Neural progenitor cell (in vitro differentiated cells): ENCODE data around the gene VAV3.

ENCODE experiments used
- EZH2 ChIP-seq: fragments of 200-600 bp; sonication (generic); IDR thresholded peaks from 2 replicates; pipeline ENCODE4 v1.6.1; 2017; ENCODE audit warnings: antibody characterized with exemption, mild to moderate bottlenecking, moderate library complexity
- TF ChIP-seq, protein P1 (sequence below): fragments of 200-600 bp; sonication (generic); IDR thresholded peaks from 2 replicates; pipeline ENCODE4 v1.5.1; 2017; ENCODE audit warnings: antibody characterized with exemption, mild to moderate bottlenecking

DNA sequence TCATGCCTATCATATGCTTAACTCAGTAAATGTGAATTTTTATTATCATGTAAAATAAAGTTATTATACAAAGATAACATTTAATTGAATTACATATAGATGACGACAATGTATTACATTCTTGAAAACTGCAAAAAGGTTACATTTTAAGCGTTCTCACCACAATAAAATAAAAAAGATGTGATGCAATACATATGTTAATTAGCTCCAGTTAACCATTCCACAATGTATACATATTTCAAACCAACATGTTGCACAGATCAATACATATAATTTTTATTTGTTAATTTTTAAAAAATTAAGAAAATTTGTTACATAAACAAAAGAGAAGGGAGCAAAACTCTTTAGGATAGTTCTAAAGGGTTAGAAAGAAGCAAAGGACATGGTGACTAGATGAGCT lies 183.7 kb downstream of the VAV3 start:
- TF ChIP-seq, protein P1, sequence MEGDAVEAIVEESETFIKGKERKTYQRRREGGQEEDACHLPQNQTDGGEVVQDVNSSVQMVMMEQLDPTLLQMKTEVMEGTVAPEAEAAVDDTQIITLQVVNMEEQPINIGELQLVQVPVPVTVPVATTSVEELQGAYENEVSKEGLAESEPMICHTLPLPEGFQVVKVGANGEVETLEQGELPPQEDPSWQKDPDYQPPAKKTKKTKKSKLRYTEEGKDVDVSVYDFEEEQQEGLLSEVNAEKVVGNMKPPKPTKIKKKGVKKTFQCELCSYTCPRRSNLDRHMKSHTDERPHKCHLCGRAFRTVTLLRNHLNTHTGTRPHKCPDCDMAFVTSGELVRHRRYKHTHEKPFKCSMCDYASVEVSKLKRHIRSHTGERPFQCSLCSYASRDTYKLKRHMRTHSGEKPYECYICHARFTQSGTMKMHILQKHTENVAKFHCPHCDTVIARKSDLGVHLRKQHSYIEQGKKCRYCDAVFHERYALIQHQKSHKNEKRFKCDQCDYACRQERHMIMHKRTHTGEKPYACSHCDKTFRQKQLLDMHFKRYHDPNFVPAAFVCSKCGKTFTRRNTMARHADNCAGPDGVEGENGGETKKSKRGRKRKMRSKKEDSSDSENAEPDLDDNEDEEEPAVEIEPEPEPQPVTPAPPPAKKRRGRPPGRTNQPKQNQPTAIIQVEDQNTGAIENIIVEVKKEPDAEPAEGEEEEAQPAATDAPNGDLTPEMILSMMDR = no peak
- TF ChIP-seq EZH2 = no peak
